ENCODE results near the gene BSDC1. TPM values are rescaled to one million over a fixed set of nuclear protein-coding genes. Genes with fewer than 3 reads are reported as not detected.

The BSDC1 gene
- total and polyA plus RNA-seq, 2 of the 13 experiments (the other 11 are each of a cell fraction or from before 2014, with no cell fraction given): 40.3 to 64.2 TPM

DNA sequence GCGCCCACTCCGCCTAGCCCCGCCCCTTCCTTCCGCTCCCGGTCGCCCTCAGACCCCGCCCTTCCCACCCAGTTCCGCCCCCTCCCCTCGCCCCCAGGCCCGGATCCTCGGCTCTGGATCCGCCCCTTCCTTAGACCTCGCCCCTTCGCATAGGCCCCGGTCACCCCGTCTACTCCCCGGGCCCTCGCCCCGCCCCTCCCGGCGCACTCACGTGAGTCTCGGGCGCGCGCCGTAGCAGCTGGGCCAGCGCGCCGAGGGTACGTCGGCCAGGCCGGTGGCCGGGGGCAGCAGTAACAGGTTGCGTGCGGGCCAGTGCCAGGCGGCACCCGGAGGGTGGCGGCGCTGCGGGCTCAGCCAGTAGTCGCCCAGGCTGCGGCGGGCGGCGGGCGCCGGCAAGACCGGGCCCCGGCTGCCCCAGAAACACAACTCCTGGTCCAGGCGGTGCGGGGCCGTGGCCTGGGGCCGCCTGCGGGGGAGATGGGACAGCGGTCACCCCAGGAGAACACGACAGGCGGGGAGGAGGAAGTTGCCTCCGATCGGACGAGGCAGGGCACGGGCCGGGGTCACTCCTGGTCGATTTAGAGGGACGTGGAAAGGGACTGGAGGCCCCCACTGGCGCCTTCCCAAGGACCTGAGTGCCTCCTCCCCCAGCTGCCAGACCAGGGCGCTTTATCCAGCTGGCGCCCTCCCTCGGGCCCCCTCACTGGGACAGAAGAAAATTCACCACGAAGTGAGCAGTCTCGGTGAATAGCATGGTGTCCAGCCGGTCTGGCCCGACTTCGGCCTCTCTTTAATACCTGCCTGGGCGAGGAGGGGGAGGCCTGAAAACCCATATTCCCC is 42.6 kb downstream of the BSDC1 start (continued):
- TF ChIP-seq, protein P1, sequence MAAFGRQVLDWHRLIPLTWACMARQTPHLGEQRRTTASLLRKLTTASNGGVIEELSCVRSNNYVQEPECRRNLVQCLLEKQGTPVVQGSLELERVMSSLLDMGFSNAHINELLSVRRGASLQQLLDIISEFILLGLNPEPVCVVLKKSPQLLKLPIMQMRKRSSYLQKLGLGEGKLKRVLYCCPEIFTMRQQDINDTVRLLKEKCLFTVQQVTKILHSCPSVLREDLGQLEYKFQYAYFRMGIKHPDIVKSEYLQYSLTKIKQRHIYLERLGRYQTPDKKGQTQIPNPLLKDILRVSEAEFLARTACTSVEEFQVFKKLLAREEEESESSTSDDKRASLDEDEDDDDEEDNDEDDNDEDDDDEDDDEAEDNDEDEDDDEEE (CRISPR knock-in tag; IDR thresholded peaks at IDR 0.05): no peak
- TF ChIP-seq ZNF619 (CRISPR knock-in tag; IDR thresholded peaks at IDR 0.05) (no peak), SMYD3 (CRISPR knock-in tag; IDR thresholded peaks at IDR 0.05) (no peak), LCORL (IDR thresholded peaks at IDR 0.05) (no peak), LCORL (CRISPR knock-in tag; IDR thresholded peaks at IDR 0.05) (no peak; the same call in 1 of the 2 replicates), ZKSCAN5 (CRISPR knock-in tag; IDR thresholded peaks at IDR 0.05) (no peak), MBNL3 (CRISPR knock-in tag; conservative IDR thresholded peaks at IDR 0.05) (no peak), MTA1 (CRISPR knock-in tag; IDR thresholded peaks at IDR 0.05; ENCODE audit: borderline replicate concordance) (no peak), ATM (IDR thresholded peaks at IDR 0.05; ENCODE audit: borderline replicate concordance) (no peak), SP140L (CRISPR knock-in tag; IDR thresholded peaks at IDR 0.05; ENCODE audit: borderline replicate concordance) (no peak), ZNF335 (CRISPR knock-in tag; IDR thresholded peaks at IDR 0.05) (no peak), ZNF292 (CRISPR knock-in tag; IDR thresholded peaks at IDR 0.05; ENCODE audit: borderline replicate concordance, low read depth) (no peak), KDM5A (IDR thresholded peaks at IDR 0.05; ENCODE audit: borderline replicate concordance, low read length) (no peak), HCFC1 (IDR thresholded peaks at IDR 0.05; ENCODE audit: low read depth, low read length) (no peak)
- TF ChIP-seq, protein P2, sequence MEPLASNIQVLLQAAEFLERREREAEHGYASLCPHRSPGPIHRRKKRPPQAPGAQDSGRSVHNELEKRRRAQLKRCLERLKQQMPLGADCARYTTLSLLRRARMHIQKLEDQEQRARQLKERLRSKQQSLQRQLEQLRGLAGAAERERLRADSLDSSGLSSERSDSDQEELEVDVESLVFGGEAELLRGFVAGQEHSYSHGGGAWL (CRISPR knock-in tag; IDR thresholded peaks at IDR 0.05): no peak; the same call in 1 of the 2 replicates
- TF ChIP-seq, protein P3, sequence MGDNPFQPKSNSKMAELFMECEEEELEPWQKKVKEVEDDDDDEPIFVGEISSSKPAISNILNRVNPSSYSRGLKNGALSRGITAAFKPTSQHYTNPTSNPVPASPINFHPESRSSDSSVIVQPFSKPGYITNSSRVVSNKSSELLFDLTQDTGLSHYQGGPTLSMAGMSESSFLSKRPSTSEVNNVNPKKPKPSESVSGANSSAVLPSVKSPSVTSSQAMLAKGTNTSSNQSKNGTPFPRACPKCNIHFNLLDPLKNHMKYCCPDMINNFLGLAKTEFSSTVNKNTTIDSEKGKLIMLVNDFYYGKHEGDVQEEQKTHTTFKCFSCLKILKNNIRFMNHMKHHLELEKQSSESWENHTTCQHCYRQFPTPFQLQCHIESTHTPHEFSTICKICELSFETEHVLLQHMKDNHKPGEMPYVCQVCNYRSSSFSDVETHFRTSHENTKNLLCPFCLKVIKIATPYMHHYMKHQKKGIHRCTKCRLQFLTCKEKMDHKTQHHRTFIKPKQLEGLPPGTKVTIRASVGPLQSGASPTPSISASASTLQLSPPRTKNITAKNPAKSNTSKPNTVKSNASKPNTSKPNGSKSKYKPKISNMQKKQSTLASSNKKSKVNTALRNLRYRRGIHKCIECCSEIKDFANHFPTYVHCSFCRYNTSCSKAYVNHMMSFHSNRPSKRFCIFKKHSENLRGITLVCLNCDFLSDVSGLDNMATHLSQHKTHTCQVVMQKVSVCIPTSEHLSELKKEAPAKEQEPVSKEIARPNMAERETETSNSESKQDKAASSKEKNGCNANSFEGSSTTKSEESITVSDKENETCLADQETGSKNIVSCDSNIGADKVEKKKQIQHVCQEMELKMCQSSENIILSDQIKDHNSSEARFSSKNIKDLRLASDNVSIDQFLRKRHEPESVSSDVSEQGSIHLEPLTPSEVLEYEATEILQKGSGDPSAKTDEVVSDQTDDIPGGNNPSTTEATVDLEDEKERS (CRISPR knock-in tag; IDR thresholded peaks at IDR 0.05): no peak
- TF ChIP-seq, protein P4, sequence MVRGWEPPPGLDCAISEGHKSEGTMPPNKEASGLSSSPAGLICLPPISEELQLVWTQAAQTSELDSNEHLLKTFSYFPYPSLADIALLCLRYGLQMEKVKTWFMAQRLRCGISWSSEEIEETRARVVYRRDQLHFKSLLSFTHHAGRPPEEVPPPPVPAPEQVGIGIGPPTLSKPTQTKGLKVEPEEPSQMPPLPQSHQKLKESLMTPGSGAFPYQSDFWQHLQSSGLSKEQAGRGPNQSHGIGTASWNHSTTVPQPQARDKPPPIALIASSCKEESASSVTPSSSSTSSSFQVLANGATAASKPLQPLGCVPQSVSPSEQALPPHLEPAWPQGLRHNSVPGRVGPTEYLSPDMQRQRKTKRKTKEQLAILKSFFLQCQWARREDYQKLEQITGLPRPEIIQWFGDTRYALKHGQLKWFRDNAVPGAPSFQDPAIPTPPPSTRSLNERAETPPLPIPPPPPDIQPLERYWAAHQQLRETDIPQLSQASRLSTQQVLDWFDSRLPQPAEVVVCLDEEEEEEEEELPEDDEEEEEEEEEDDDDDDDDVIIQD (CRISPR knock-in tag; IDR thresholded peaks at IDR 0.05; ENCODE audit: low read depth): no peak
- TF ChIP-seq, protein P5, sequence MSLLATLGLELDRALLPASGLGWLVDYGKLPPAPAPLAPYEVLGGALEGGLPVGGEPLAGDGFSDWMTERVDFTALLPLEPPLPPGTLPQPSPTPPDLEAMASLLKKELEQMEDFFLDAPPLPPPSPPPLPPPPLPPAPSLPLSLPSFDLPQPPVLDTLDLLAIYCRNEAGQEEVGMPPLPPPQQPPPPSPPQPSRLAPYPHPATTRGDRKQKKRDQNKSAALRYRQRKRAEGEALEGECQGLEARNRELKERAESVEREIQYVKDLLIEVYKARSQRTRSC (CRISPR knock-in tag; IDR thresholded peaks at IDR 0.05; ENCODE audit: low read depth): no peak
- TF ChIP-seq, protein P6, sequence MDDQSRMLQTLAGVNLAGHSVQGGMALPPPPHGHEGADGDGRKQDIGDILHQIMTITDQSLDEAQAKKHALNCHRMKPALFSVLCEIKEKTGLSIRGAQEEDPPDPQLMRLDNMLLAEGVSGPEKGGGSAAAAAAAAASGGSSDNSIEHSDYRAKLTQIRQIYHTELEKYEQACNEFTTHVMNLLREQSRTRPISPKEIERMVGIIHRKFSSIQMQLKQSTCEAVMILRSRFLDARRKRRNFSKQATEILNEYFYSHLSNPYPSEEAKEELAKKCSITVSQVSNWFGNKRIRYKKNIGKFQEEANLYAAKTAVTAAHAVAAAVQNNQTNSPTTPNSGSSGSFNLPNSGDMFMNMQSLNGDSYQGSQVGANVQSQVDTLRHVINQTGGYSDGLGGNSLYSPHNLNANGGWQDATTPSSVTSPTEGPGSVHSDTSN (CRISPR knock-in tag; IDR thresholded peaks at IDR 0.05; ENCODE audit: borderline replicate concordance): no peak

All from HepG2 (cell line).